Measurements from ENCODE around the gene KCTD3. TPM values are rescaled to one million over a fixed set of nuclear protein-coding genes. Genes with fewer than 3 reads are reported as not detected.

KCTD3 gene
- total and polyA plus RNA-seq, 11 donors, result 11.1 to 22.5 (median 15.4) TPM

GRCh38 chr1:215625949-215626348 lies 58.8 kb downstream of the KCTD3 start:
- no peak for ATAC-seq
- H3K9me3 ChIP-seq, result peaks cover 0 to 3% (median 0%) of the 10 kb centered on the region in 12 donors
- H3K27ac ChIP-seq, result no peak overlapping the region
- no peaks in the 10 kb centered on the region for H3K27me3 ChIP-seq
- peaks cover 0 to 33% (median 15%) of the 10 kb centered on the region in 9 donors for H3K36me3 ChIP-seq
- no peaks in the 10 kb centered on the region for H3K4me1 ChIP-seq
- no peak for TF ChIP-seq POLR2A (IDR thresholded peaks at IDR 0.05)
- no peak for TF ChIP-seq CTCF (IDR thresholded peaks at IDR 0.05)
- no peak for DNase-seq
- H3K4me3 ChIP-seq, result no peak overlapping the region
- intact Hi-C loops (cut with DNase I), result no loop called here

GRCh38 chr1:215631040-215631439 lies 63.9 kb downstream of the KCTD3 start:
- intact Hi-C loops (cut with DNase I), result no loop called here
- DNase-seq (no peak), ATAC-seq (no peak)
- Histone ChIP-seq H3K9me3 (peaks cover 0 to 3% (median 0%) of the 10 kb centered on the region in 12 donors), H3K36me3 (no peaks in the 10 kb centered on the region), H3K4me3 (no peak overlapping the region), H3K27me3 (peaks cover 0 to 3% (median 0%) of the 10 kb centered on the region in 9 donors), H3K27ac (no peak overlapping the region), H3K4me1 (no peaks in the 10 kb centered on the region)
- WGBS, 4 donors, result 69 to 86% (median 81%) methylated on average over 1 of the region's 1 CpG
- TF ChIP-seq CTCF (IDR thresholded peaks at IDR 0.05), result no peak

- WGBS, 4 donors, result 57 to 70% (median 64%) methylated on average over 3 of the region's 3 CpGs
- H3K4me1 ChIP-seq, result peaks cover 0 to 2% (median 0%) of the 10 kb centered on the region in 12 donors
- no peak overlapping the region for H3K27ac ChIP-seq
- H3K36me3 ChIP-seq, result no peaks in the 10 kb centered on the region
- H3K9me3 ChIP-seq, result peaks cover 0 to 3% (median 0%) of the 10 kb centered on the region in 12 donors
- TF ChIP-seq POLR2A (IDR thresholded peaks at IDR 0.05) (no peak), CTCF (IDR thresholded peaks at IDR 0.05) (no peak)
- ATAC-seq (peak in 1 of 4 donors; percentile 30), DNase-seq (peak in 1 of 5 donors; percentile 33)
- peaks cover 0 to 3% (median 0%) of the 10 kb centered on the region in 9 donors for H3K27me3 ChIP-seq
- H3K4me3 ChIP-seq, result no peak overlapping the region
- intact Hi-C loops (cut with DNase I), result no loop called here
Measured at GRCh38 chr1:215631489-215631888, 64.4 kb downstream of the KCTD3 start.

GRCh38 chr1:215635827-215636226 lies 68.7 kb downstream of the KCTD3 start:
- 78 to 87% (median 85%) methylated on average over 6 of the region's 6 CpGs for WGBS, 4 donors
- TF ChIP-seq POLR2A (IDR thresholded peaks at IDR 0.05) (no peak), CTCF (IDR thresholded peaks at IDR 0.05) (no peak)
- no peak overlapping the region for H3K4me3 ChIP-seq
- peak overlapping the region in 1 of 12 donors; percentile 53 for H3K27ac ChIP-seq
- H3K27me3 ChIP-seq, result peaks cover 0 to 3% (median 0%) of the 10 kb centered on the region in 9 donors
- intact Hi-C loops (cut with DNase I), result no loop called here
- DNase-seq (no peak), ATAC-seq (no peak)
- H3K4me1 ChIP-seq, result peaks cover 0 to 2% (median 0%) of the 10 kb centered on the region in 12 donors
- H3K9me3 ChIP-seq, result no peaks in the 10 kb centered on the region
- no peaks in the 10 kb centered on the region for H3K36me3 ChIP-seq

Measured in heart left ventricle (tissue), 16 donors.